ENCODE measurements around the gene THSD4.

THSD4 gene

GRCh38 chr15:71489570-71489969 is 374.3 kb downstream of the THSD4 start:
- H3K27me3 ChIP-seq (ENCODE audit: insufficient read depth, poor library complexity, severe bottlenecking), result no peaks in the 10 kb centered on the region
- no peak overlapping the region for H3K4me3 ChIP-seq (replicated peaks; ENCODE audit: insufficient read depth, low read length)
- no peak for DNase-seq (ENCODE audit: low read depth in 1 of 2, low spot score in 1 of 2)
- no peak overlapping the region for H3K27ac ChIP-seq (replicated peaks)
- TF ChIP-seq CTCF (IDR thresholded peaks at IDR 0.05; ENCODE audit: insufficient read depth, low read length) (no peak), SPI1 (IDR thresholded peaks at IDR 0.05; ENCODE audit: borderline replicate concordance, low read depth) (no peak), REST (IDR thresholded peaks at IDR 0.05; ENCODE audit: insufficient replicate concordance, low read depth) (no peak), POLR2AphosphoS5 (IDR thresholded peaks at IDR 0.05; ENCODE audit: low read depth) (no peak), GABPA (IDR thresholded peaks at IDR 0.05; ENCODE audit: low read depth) (no peak)

GRCh38 chr15:71493526-71493925 is 378.3 kb downstream of the THSD4 start:
- Histone ChIP-seq H3K27ac (replicated peaks) (no peak overlapping the region), H3K27me3 (ENCODE audit: insufficient read depth, poor library complexity, severe bottlenecking) (peaks cover 3% of the 10 kb centered on the region), H3K4me3 (replicated peaks; ENCODE audit: insufficient read depth, low read length) (no peak overlapping the region)
- TF ChIP-seq SPI1 (IDR thresholded peaks at IDR 0.05; ENCODE audit: borderline replicate concordance, low read depth), result no peak
- no peak for TF ChIP-seq GABPA (IDR thresholded peaks at IDR 0.05; ENCODE audit: low read depth)
- no peak for DNase-seq (ENCODE audit: low read depth in 1 of 2, low spot score in 1 of 2)

- no peak for DNase-seq (ENCODE audit: low read depth in 1 of 2, low spot score in 1 of 2)
- no peak overlapping the region for H3K27ac ChIP-seq (replicated peaks)
- TF ChIP-seq CTCF (IDR thresholded peaks at IDR 0.05; ENCODE audit: insufficient read depth, low read length), result no peak
- TF ChIP-seq POLR2AphosphoS5 (IDR thresholded peaks at IDR 0.05; ENCODE audit: low read depth), result no peak
- TF ChIP-seq REST (IDR thresholded peaks at IDR 0.05; ENCODE audit: insufficient replicate concordance, low read depth), result no peak
- TF ChIP-seq SPI1 (IDR thresholded peaks at IDR 0.05; ENCODE audit: borderline replicate concordance, low read depth), result no peak
- TF ChIP-seq GABPA (IDR thresholded peaks at IDR 0.05; ENCODE audit: low read depth), result no peak
- no peak overlapping the region for H3K4me3 ChIP-seq (replicated peaks; ENCODE audit: insufficient read depth, low read length)
- peaks cover 3% of the 10 kb centered on the region for H3K27me3 ChIP-seq (ENCODE audit: insufficient read depth, poor library complexity, severe bottlenecking)
Observed at GRCh38 chr15:71494563-71495397, 379.5 kb downstream of the THSD4 start.

- H3K27me3 ChIP-seq (ENCODE audit: insufficient read depth, poor library complexity, severe bottlenecking), result peaks cover 3% of the 10 kb centered on the region
- TF ChIP-seq REST (IDR thresholded peaks at IDR 0.05; ENCODE audit: insufficient replicate concordance, low read depth) (no peak), POLR2AphosphoS5 (IDR thresholded peaks at IDR 0.05; ENCODE audit: low read depth) (no peak), CTCF (IDR thresholded peaks at IDR 0.05; ENCODE audit: insufficient read depth, low read length) (no peak), SPI1 (IDR thresholded peaks at IDR 0.05; ENCODE audit: borderline replicate concordance, low read depth) (no peak), GABPA (IDR thresholded peaks at IDR 0.05; ENCODE audit: low read depth) (no peak)
- no peak for DNase-seq (ENCODE audit: low read depth in 1 of 2, low spot score in 1 of 2)
- H3K4me3 ChIP-seq (replicated peaks; ENCODE audit: insufficient read depth, low read length), result no peak overlapping the region
- H3K27ac ChIP-seq (replicated peaks), result no peak overlapping the region
Observed at GRCh38 chr15:71495398-71495780, 380.1 kb downstream of the THSD4 start.

All from HL-60 (cell line).